Cardiac fibroblast (primary cell): ENCODE data around the gene SCN8A.

Experiments
- DNase-seq, 2 donors: peaks; one replicate each; pipeline versions ENCODE4 v3.0.0 to v3.0.0-alpha.2; 2010; ENCODE audit warnings: low read depth in 2 of 2
- H3K4me3 ChIP-seq, 2 donors: replicated peaks in 1 of 2; 1 replicate in 1 of 2; 2 replicates in 1 of 2; pipeline ENCODE4 v1.5.1; 2011; ENCODE audit warnings: low read depth in 2 of 2, low read length in 2 of 2, mild to moderate bottlenecking in 2 of 2, moderate library complexity in 1 of 2
- TF ChIP-seq, protein P1 (sequence below): IDR thresholded peaks from one replicate; pipeline ENCODE4 v1.5.1; 2011; ENCODE audit warnings: low read depth, mild to moderate bottlenecking, low read length, inconsistent platforms

The SCN8A gene

DNA sequence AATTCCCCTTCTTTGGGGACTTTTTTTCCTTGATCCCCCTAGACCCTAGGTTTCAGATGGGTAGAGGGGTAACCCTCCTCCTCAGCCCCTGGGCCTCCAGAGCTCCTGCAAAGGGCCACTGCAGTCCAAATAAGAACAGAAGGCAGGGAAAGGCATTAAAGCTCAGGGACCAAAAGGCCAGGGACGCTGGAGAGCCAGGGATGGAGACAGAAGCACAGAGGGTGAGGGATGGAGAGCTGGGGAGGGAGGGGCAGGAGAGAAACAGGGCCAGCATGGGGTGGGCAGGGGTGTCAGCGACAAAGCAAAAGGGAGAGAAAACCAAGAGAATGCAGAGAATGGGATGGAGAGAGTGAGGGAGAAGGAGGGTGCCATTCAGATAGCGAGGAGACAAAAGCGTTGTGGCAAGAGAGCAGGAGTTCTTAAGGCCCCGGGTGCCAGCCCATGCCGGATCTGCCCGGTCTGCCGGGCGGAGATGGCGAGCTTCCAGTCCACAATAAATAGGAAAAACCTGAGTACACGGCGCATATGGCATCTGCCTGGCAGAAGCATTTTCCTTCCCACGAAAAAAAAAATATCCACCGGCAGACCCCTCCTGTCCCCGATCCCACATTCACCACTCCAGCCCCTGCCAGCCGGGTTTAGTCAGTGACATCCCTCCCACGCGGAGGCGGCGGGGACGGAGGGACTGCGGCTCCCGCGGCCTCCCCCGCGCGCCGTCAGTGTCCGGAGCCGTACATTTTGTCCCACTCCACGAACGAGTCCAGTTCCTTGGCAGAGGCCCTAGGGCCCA lies 228.9 kb downstream of the SCN8A start:
- DNase-seq: peak in 1 of 2 donors; percentile 22
- peak overlapping the region; percentile 23 to 38 for H3K4me3 ChIP-seq
- TF ChIP-seq, protein P1, sequence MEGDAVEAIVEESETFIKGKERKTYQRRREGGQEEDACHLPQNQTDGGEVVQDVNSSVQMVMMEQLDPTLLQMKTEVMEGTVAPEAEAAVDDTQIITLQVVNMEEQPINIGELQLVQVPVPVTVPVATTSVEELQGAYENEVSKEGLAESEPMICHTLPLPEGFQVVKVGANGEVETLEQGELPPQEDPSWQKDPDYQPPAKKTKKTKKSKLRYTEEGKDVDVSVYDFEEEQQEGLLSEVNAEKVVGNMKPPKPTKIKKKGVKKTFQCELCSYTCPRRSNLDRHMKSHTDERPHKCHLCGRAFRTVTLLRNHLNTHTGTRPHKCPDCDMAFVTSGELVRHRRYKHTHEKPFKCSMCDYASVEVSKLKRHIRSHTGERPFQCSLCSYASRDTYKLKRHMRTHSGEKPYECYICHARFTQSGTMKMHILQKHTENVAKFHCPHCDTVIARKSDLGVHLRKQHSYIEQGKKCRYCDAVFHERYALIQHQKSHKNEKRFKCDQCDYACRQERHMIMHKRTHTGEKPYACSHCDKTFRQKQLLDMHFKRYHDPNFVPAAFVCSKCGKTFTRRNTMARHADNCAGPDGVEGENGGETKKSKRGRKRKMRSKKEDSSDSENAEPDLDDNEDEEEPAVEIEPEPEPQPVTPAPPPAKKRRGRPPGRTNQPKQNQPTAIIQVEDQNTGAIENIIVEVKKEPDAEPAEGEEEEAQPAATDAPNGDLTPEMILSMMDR: no peak

GRCh38 chr12:51820526-51821439 lies 229.8 kb downstream of the SCN8A start:
- H3K4me3 ChIP-seq: peak overlapping the region; percentile 36 to 57
- TF ChIP-seq, protein P1: no peak
- DNase-seq: peak; percentile 37 to 45

GRCh38 chr12:51821440-51822260 lies 230.6 kb downstream of the SCN8A start:
- TF ChIP-seq, protein P1: no peak
- no peak for DNase-seq
- H3K4me3 ChIP-seq: peak overlapping the region; percentile 36 to 57

DNA sequence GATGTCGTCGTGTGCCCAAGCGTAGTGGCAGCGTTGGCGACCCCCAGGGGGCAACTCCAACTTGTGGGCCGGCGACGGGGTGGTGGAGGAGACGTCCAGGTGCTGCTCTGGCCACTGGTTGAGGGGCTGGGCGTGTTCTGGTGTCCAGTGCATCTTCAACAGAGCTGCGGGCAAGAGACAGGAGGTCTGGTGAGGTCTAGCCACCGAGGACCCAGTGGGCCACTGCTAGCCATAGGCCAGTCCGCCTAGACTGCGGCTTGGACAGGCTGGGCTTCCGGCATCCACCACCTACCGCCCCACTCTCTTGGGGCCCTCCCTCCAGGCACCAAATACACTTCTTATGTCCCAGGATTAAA lies 231.2 kb downstream of the SCN8A start:
- H3K4me3 ChIP-seq: peak overlapping the region in 1 of 2 donors; percentile 57
- TF ChIP-seq, protein P1: no peak
- no peak for DNase-seq

DNA sequence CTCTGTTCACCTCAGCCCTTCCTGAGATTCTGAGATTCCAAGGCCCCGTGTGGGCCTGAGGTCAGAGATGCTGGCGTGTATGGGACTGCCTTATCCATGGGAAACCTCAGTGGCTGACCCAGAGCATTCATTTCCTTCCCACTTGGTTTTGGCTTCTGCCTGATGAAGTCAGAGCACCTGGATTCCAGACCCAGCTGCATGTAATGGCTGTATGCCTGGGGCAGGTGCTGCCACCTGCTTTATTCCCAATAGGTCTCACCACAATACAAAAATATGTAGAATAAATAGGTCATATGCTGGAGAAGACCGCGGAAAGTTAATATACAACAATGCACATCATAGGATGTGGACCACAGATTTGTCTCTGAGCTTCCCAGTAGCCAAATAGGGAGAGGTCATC lies 231.9 kb downstream of the SCN8A start:
- TF ChIP-seq, protein P1: no peak
- DNase-seq: no peak
- no peak overlapping the region for H3K4me3 ChIP-seq

DNA sequence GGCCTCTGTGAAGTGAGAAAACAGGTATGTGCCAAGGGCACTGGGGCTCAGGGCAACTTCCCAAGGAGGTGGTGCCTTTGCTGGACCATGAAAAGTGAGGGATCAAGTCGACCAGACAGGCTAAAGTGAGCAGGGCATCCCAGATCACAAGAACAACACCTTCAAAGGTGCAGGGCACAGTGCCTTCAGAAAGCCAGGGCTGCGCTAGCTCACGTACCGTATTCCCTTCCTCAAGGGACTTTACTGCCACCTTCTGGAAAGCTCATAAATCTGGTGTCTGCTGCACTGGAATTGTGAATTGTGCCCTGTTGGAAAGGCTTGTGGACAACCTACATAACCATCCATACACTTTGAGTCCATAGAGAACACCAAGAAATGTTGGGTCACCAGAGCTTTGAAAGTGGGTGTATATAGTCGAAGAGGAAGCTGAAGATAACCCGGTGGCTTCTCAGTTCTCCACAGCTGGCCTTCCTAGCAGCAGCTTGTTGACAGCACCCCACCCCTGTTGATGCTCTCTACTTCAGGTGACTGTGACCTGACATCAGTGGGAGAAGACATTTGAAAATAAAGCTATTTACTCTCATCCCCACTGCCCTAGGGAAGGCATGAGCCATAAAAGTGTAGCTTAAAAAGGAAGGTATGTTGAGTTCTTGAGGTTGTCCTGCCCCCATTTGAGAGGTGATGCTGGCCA lies 233.0 kb downstream of the SCN8A start:
- peak; percentile 76 to 81 for DNase-seq
- TF ChIP-seq, protein P1: peak; percentile 72
- H3K4me3 ChIP-seq: no peak overlapping the region
